Measurements from ENCODE around the gene CRY1.
"Not testable (repeated sequence)": the region's sequence is repeated elsewhere in the genome, so short reads cannot be mapped to it uniquely, and the experiment has no call there.

The CRY1 gene

GRCh38 chr12:107064243-107064642, 29.1 kb downstream of the CRY1 start:
- DNase-seq = no peak

- no peak for DNase-seq
These were observed 35.2 kb downstream of the CRY1 start for GRCh38 chr12:107058190-107058589.

GRCh38 chr12:107057071-107057834, 36.1 kb downstream of the CRY1 start:
- no peak for DNase-seq

- DNase-seq = no peak
These were observed 39.6 kb downstream of the CRY1 start for GRCh38 chr12:107053709-107054108.

- DNase-seq = no peak
These were observed 48.2 kb downstream of the CRY1 start for GRCh38 chr12:107045186-107045585.

- no peak for DNase-seq
These were observed 50.5 kb downstream of the CRY1 start for GRCh38 chr12:107042801-107043200.

GRCh38 chr12:107035733-107036132, 57.6 kb downstream of the CRY1 start:
- DNase-seq = no peak

GRCh38 chr12:107033758-107034739, 59.3 kb downstream of the CRY1 start:
- DNase-seq = no peak

GRCh38 chr12:107032266-107032665, 61.1 kb downstream of the CRY1 start:
- no peak for DNase-seq

GRCh38 chr12:107031061-107031460, 62.3 kb downstream of the CRY1 start:
- no peak for DNase-seq

GRCh38 chr12:107029081-107029480, 64.3 kb downstream of the CRY1 start:
- no peak for DNase-seq

GRCh38 chr12:107027636-107028053, 65.7 kb downstream of the CRY1 start:
- no peak for DNase-seq

GRCh38 chr12:107026806-107027635, 66.3 kb downstream of the CRY1 start:
- DNase-seq = no peak

GRCh38 chr12:107026356-107026755, 67.0 kb downstream of the CRY1 start:
- DNase-seq = not testable (repeated sequence)

GRCh38 chr12:107025671-107026070, 67.7 kb downstream of the CRY1 start:
- DNase-seq = no peak

GRCh38 chr12:107019546-107019945, 73.8 kb downstream of the CRY1 start:
- DNase-seq = no peak

GRCh38 chr12:107017042-107017441, 76.3 kb downstream of the CRY1 start:
- DNase-seq = no peak

- peak in 1 of 2 experiments; percentile 5 for DNase-seq
These were observed 79.3 kb downstream of the CRY1 start for GRCh38 chr12:107014055-107014454.

- DNase-seq = no peak
These were observed 80.5 kb downstream of the CRY1 start for GRCh38 chr12:107012736-107013425.

- DNase-seq = no peak
These were observed 81.8 kb downstream of the CRY1 start for GRCh38 chr12:107011519-107011918.

GRCh38 chr12:107007411-107007810, 85.9 kb downstream of the CRY1 start:
- DNase-seq = no peak

GRCh38 chr12:107002665-107003064, 90.7 kb downstream of the CRY1 start:
- not testable (repeated sequence) for DNase-seq

All from activated CD4-positive, alpha-beta T cell treated with anti-CD3 and anti-CD28 coated beads, Interleukin-2, amount 50 U/mL, for 4 hours (primary cell).